GM21576 (cell line): ENCODE results near the gene RPUSD4.
A peak's percentile ranks its signal among the peaks of the same experiment; 100 is the strongest.

ENCODE experiments used
- ATAC-seq: cut with Tn5 transposase; IDR thresholded peaks from one replicate; pipeline ENCODE4 v1.9.1; 2021; ENCODE audit warnings: mild to moderate bottlenecking, moderate library complexity; ENCODE audit not compliant: unreplicated experiment

Gene RPUSD4

GRCh38 chr11:126212089-126212660, 725 bp upstream of the RPUSD4 start:
- ATAC-seq: no peak

GRCh38 chr11:126210871-126211235, 597 bp downstream of the RPUSD4 start:
- ATAC-seq: no peak

- ATAC-seq: no peak
Measured at GRCh38 chr11:126207896-126208295, 3.6 kb downstream of the RPUSD4 start.

- no peak for ATAC-seq
Measured at GRCh38 chr11:126205359-126205758, 6.1 kb downstream of the RPUSD4 start.

- no peak for ATAC-seq
Measured at GRCh38 chr11:126202646-126203359, 8.6 kb downstream of the RPUSD4 start.

GRCh38 chr11:126198648-126199047, 12.8 kb downstream of the RPUSD4 start:
- no peak for ATAC-seq

- no peak for ATAC-seq
Measured at GRCh38 chr11:126197277-126197939, 14.0 kb downstream of the RPUSD4 start.

- no peak for ATAC-seq
Measured at GRCh38 chr11:126195119-126195518, 16.3 kb downstream of the RPUSD4 start.

GRCh38 chr11:126194121-126194543, 17.3 kb downstream of the RPUSD4 start:
- ATAC-seq: no peak

- no peak for ATAC-seq
Measured at GRCh38 chr11:126193038-126193478, 18.4 kb downstream of the RPUSD4 start.

GRCh38 chr11:126192361-126192760, 19.1 kb downstream of the RPUSD4 start:
- ATAC-seq: no peak

- ATAC-seq: no peak
Measured at GRCh38 chr11:126191379-126192073, 19.9 kb downstream of the RPUSD4 start.

- no peak for ATAC-seq
Measured at GRCh38 chr11:126190792-126191191, 20.7 kb downstream of the RPUSD4 start.

- peak; percentile 80 for ATAC-seq
Measured at GRCh38 chr11:126189109-126189929, 22.1 kb downstream of the RPUSD4 start.

GRCh38 chr11:126188332-126189108, 22.9 kb downstream of the RPUSD4 start:
- peak; percentile 82 for ATAC-seq

- ATAC-seq: no peak
Measured at GRCh38 chr11:126186708-126187529, 24.5 kb downstream of the RPUSD4 start.

- ATAC-seq: no peak
Measured at GRCh38 chr11:126186025-126186698, 25.3 kb downstream of the RPUSD4 start.

GRCh38 chr11:126185259-126186024, 26.0 kb downstream of the RPUSD4 start:
- no peak for ATAC-seq
